ENCODE data around the gene FAM234A.

FAM234A gene

DNA sequence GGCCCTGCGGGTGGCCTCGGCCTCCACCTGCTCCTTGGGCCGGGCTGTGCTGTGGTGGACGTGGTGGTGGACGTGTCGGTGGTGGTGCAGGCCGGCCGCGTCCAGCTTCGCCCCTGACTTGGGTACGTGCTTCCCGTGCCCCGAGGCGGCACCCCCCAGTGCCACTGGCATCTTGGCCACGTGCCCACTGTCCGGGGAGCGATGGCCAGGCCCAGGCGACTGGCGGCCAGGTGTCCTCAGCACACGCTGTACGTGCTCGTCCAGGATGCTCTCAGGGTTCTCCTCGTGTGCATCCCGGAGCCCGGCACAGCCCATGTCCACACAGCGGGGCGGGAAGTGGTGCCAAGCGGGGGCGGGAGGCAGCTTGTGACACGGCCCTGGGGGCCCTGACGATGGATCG lies 63.2 kb downstream of the FAM234A start:
- DNase-seq (ENCODE audit: low read depth) = no peak

- DNase-seq (ENCODE audit: low read depth) = no peak
These were observed 66.6 kb downstream of the FAM234A start for GRCh38 chr16:301235-301634.

- DNase-seq (ENCODE audit: low read depth) = no peak
These were observed 67.3 kb downstream of the FAM234A start for GRCh38 chr16:301950-302349.

- no peak for DNase-seq (ENCODE audit: low read depth)
These were observed 69.3 kb downstream of the FAM234A start for GRCh38 chr16:303760-304505.

DNA sequence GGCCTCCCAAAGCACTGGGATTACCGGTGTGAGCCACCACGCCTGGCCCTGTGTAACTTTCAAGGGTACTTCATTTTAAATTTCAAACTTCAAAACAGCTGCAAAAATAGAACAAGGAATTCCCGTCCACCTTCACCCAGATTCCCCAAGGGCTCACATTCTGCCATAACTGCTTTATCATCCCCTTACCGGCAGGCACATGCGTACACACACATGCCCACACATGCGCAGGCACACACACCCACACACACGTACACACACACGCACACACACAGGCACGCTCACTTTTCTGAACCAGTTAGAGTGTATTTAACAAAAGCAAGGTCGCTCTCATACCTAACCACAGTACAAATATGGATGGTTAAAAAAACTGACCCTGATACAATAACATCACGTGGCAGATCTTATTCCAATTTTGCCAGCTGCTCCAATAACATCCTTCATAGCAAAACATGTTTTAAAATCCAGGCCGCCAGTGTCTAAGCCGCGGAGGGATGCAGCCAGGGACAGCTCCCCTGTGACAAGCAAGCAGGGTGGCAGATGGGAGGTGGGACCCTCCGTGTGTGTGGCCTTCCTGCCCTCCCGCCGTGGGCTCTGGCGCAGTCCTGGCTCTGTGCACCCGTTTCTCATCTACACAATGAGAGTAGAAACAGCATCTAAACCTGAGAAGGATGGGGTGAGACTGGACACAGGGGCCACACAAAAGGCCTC lies 71.5 kb downstream of the FAM234A start:
- no peak for DNase-seq (ENCODE audit: low read depth)

GRCh38 chr16:306911-307370 lies 72.3 kb downstream of the FAM234A start:
- no peak for DNase-seq (ENCODE audit: low read depth)

DNA sequence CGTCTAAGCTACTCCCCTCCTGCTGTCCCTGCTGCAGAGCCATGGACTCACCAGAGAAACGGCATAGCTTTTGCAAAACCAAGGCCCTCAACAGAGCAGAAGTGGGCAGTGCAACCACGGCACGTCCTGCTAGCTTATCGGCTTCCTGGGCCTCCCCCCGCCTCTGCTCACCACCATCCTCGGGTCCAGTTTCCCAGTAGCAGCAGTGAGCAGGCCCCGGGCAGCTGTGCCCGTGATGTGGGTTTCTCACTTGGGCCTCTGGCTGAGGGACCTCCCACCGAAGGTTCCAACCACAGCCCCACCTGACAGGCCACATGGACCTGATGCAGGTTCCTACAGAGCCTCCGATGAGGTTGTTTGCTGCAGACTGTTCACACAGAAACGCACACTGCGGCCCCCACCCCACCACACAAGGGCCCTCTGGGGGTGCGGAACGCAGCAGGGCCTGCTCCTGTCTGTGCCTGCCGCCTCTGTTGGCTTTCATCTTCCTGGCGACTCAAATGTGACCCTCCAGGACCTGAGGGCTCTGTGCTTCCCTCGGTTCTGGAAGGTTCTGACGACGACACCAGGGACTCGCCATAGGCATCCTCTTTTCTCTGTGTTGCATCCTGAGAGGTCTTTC lies 73.2 kb downstream of the FAM234A start:
- DNase-seq (ENCODE audit: low read depth) = no peak

GRCh38 chr16:309476-309875 lies 74.9 kb downstream of the FAM234A start:
- no peak for DNase-seq (ENCODE audit: low read depth)

DNA sequence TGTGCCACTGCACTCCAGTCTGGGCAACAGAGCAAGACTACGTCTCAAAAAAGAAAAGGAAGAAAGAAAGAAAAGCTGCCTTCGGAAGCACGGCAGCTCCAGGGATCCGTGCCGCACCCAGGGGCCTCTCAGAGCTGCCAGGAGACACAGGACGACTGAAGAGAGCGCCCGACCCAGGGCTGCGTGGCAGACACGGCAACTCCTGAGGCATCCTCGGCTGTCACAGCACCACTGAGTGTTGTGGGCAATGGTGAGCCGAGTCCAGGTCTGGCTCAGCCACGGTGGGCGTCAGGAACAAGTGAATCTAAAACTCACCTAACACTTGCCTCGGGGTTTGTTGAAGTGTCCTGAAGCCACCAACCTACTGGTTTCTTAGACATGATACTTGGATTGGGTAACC lies 77.1 kb downstream of the FAM234A start:
- no peak for DNase-seq (ENCODE audit: low read depth)

- DNase-seq (ENCODE audit: low read depth) = no peak
These were observed 79.7 kb downstream of the FAM234A start for GRCh38 chr16:314351-314750.

DNA sequence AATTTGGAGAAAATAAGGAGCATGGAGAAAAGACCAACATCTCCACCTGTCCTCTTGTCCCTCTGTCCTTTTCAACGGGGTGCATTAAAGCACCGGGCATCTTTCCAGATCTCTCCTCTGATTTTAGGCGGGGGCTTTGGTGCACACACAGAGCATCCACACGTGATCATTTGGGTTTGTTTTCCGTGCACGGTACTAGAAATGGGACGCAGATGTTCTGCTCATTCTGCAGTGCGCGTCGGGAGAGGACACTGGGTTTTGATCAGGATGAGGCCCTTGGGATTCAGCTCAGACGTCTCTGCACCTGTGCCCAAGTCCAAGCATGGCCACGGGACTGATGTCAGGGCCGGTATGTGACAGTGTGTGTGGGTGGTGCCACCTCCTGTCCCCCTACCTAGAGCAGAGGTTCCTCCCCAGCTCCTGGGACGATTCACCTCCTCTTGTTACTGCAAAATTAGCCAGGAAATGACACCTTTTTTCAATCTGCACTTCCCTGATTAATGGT lies 80.2 kb downstream of the FAM234A start:
- no peak for DNase-seq (ENCODE audit: low read depth)
